ENCODE measurements around the gene BHLHA9. TPM values are rescaled to one million over a fixed set of nuclear protein-coding genes. Genes with fewer than 3 reads are reported as not detected.

Gene BHLHA9
- total RNA-seq, 1 donor from 2014 or later = not detected

GRCh38 chr17:1271030-1271423 lies 783 bp downstream of the BHLHA9 start:
- Mint-ChIP-seq H3K27me3 (peaks cover 19% of the 10 kb centered on the region), H3K36me3 (no peaks in the 10 kb centered on the region), H3K4me1 (ENCODE audit: unreplicated experiment) (peaks cover 7% of the 10 kb centered on the region), H3K27ac (no peak overlapping the region), H3K9me3 (no peaks in the 10 kb centered on the region), H3K4me3 (no peak overlapping the region)
- no peak for TF ChIP-seq CTCF (conservative IDR thresholded peaks at IDR 0.05)
- DNase-seq (ENCODE audit: extremely low spot score, unreplicated experiment) = no peak

GRCh38 chr17:1271441-1271840 lies 1.2 kb downstream of the BHLHA9 start:
- no peaks in the 10 kb centered on the region for H3K36me3 Mint-ChIP-seq
- H3K4me1 Mint-ChIP-seq (ENCODE audit: unreplicated experiment) = peaks cover 9% of the 10 kb centered on the region
- H3K9me3 Mint-ChIP-seq = no peaks in the 10 kb centered on the region
- DNase-seq (ENCODE audit: extremely low spot score, unreplicated experiment) = no peak
- TF ChIP-seq CTCF (conservative IDR thresholded peaks at IDR 0.05) = no peak
- H3K27ac Mint-ChIP-seq = no peak overlapping the region
- peaks cover 22% of the 10 kb centered on the region for H3K27me3 Mint-ChIP-seq
- no peak overlapping the region for H3K4me3 Mint-ChIP-seq

- H3K27ac Mint-ChIP-seq = no peak overlapping the region
- no peaks in the 10 kb centered on the region for H3K36me3 Mint-ChIP-seq
- H3K9me3 Mint-ChIP-seq = no peaks in the 10 kb centered on the region
- DNase-seq (ENCODE audit: extremely low spot score, unreplicated experiment) = no peak
- H3K27me3 Mint-ChIP-seq = peaks cover 22% of the 10 kb centered on the region
- TF ChIP-seq CTCF (conservative IDR thresholded peaks at IDR 0.05) = no peak
- peaks cover 4% of the 10 kb centered on the region for H3K4me1 Mint-ChIP-seq (ENCODE audit: unreplicated experiment)
- no peak overlapping the region for H3K4me3 Mint-ChIP-seq
These were observed 2.5 kb downstream of the BHLHA9 start for GRCh38 chr17:1272701-1273100.

- Mint-ChIP-seq H3K27ac (no peak overlapping the region), H3K9me3 (no peaks in the 10 kb centered on the region)
These were observed 3.4 kb downstream of the BHLHA9 start for GRCh38 chr17:1273492-1274244.

GRCh38 chr17:1274245-1274608 lies 4.0 kb downstream of the BHLHA9 start:
- Mint-ChIP-seq H3K9me3 (no peaks in the 10 kb centered on the region), H3K4me1 (ENCODE audit: unreplicated experiment) (peaks cover 4% of the 10 kb centered on the region), H3K4me3 (no peak overlapping the region), H3K36me3 (no peaks in the 10 kb centered on the region), H3K27ac (no peak overlapping the region), H3K27me3 (peaks cover 22% of the 10 kb centered on the region)
- DNase-seq (ENCODE audit: extremely low spot score, unreplicated experiment) = no peak
- no peak for TF ChIP-seq CTCF (conservative IDR thresholded peaks at IDR 0.05)

More at GRCh38 chr17:1273492-1274244, 3.4 kb downstream of the BHLHA9 start:
- DNase-seq (ENCODE audit: extremely low spot score, unreplicated experiment) = no peak
- TF ChIP-seq CTCF (conservative IDR thresholded peaks at IDR 0.05) = no peak
- no peaks in the 10 kb centered on the region for H3K36me3 Mint-ChIP-seq
- peaks cover 4% of the 10 kb centered on the region for H3K4me1 Mint-ChIP-seq (ENCODE audit: unreplicated experiment)
- H3K4me3 Mint-ChIP-seq = no peak overlapping the region
- H3K27me3 Mint-ChIP-seq = peaks cover 22% of the 10 kb centered on the region
